GM12891 (cell line): ENCODE measurements around the gene PHYHD1.

ENCODE experiments used
- PAX5 ChIP-seq: IDR thresholded peaks from 2 replicates; pipeline ENCODE4 v1.6.1; 2011; ENCODE audit warnings: low read length, moderate library complexity, mild to moderate bottlenecking; ENCODE audit not compliant: insufficient read depth, severe bottlenecking
- POLR2A ChIP-seq: IDR thresholded peaks from 2 replicates; pipeline ENCODE4 v1.6.1; 2011; ENCODE audit warnings: low read depth, low read length, control low read depth
- POLR2AphosphoS5 ChIP-seq: IDR thresholded peaks from 2 replicates; pipeline ENCODE4 v1.6.1; 2011; ENCODE audit warnings: low read depth, low read length, control low read depth
- SPI1 ChIP-seq: IDR thresholded peaks from 2 replicates; pipeline ENCODE4 v1.6.1; 2011; ENCODE audit warnings: low read depth, low read length, control low read depth
- TAF1 ChIP-seq: IDR thresholded peaks from 2 replicates; pipeline ENCODE4 v1.6.1; 2011; ENCODE audit warnings: low read depth, low read length, control low read depth

DNA sequence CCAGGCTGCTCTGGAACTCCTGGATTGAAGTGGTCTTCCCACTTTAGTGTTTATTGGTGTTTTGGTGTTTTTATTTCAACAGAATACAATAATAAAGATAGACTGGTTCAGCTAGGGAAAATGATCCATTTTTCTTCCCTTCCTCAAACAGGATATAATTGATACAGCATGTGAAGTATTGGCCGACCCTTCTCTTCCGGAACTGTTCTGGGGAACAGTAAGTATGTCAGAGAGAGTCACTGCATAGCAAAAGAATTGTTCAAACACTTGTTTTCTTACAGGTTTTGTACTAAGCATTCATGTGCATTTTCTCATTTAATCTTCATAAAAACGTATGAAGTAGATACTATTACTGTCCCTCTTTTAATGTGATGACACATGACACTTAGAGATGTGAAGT, 58.3 kb downstream of the PHYHD1 start:
- TF ChIP-seq POLR2AphosphoS5 (no peak), TAF1 (no peak), POLR2A (no peak), PAX5 (no peak), SPI1 (no peak)
